Renal cortex interstitium (tissue), 11 donors: ENCODE measurements around the gene EQTN. TPM values are rescaled to one million over a fixed set of nuclear protein-coding genes. Genes with fewer than 3 reads are reported as not detected.
"Not testable (repeated sequence)": the region's sequence is repeated elsewhere in the genome, so short reads cannot be mapped to it uniquely, and the experiment has no call there.

Experiments
- DNase-seq, 11 donors: peaks; one replicate each; pipeline ENCODE4 v3.0.0-alpha.2; 2013; ENCODE audit warnings: low read depth in 9 of 11, low spot score in 4 of 11; ENCODE audit errors: extremely low read depth in 1 of 11
- polyA plus RNA-seq, 3 donors: library from polyadenylated mRNA; unstranded; fragments of 120-200 nt; gene quantifications; one replicate each; pipeline ENCODE4 v1.2.1, GENCODE V29; 2013; ENCODE audit not compliant: insufficient read length in 3 of 3

Gene EQTN
- polyA plus RNA-seq, 3 donors: 0.24 to 0.62 (median 0.42) TPM

- not testable (repeated sequence) for DNase-seq
Measured at GRCh38 chr9:27239648-27240047, 57.3 kb downstream of the EQTN start.

Other genes with a start within 250 kb of the EQTN start
- gene TEK, start 187.9 kb downstream of the EQTN start, polyA plus RNA-seq: 10 to 100 TPM; 32.9 to 38.6 (median 35.6) TPM
- gene IFNK, start 227.1 kb upstream of the EQTN start, polyA plus RNA-seq: not detected
- gene MOB3B, start 232.7 kb upstream of the EQTN start, polyA plus RNA-seq: 10 to 100 TPM; 22.6 to 25.6 (median 25.5) TPM